ENCODE results near the gene SKAP2. TPM values are rescaled to one million over a fixed set of nuclear protein-coding genes. Genes with fewer than 3 reads are reported as not detected.

SKAP2 gene
- total RNA-seq, 4 donors from 2014 or later: 36.0 to 53.8 (median 45.8) TPM

DNA sequence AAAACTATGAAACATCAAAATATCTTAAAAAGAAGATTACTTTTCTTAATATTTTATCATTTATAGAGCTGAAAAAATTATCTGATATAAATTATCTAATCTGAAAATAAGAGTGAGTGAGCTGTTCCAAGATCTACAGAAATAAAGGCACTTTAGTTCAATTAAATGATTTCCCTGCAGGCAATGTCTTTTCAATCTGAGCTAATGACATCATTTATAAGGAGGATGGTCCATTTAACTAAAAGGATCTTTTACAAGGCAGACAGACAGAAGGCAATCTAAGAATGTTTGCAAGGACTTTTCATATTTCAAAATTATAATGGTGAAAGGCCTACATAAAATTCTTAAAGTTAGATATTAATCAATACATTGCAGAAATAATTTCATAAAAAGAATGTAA is 71.8 kb downstream of the SKAP2 start:
- TF ChIP-seq CTCF (IDR thresholded peaks at IDR 0.05): no peak
- DNase-seq (ENCODE audit: low spot score) (no peak), ATAC-seq (ENCODE audit: low FRiP score) (no peak)

DNA sequence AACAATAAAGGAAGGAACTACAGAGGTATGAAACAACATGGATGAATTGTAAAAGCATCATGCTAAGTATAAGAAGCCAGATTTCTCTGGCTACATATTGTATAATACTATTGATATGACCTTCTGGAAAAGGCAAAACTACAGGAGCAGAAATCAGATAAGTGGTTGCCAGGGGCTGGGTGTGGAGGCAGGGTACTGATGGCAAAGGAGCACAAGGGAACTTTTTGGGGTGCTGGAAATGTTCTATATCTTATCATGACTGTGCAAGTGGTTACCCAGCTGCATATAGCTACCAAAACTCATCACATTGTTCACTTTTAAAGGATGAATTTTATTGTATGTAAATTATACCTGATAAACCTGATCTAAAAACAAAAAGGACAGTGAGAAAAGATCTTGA is 72.4 kb downstream of the SKAP2 start:
- DNase-seq (ENCODE audit: low spot score): no peak
- TF ChIP-seq CTCF (IDR thresholded peaks at IDR 0.05): no peak
- no peak for ATAC-seq (ENCODE audit: low FRiP score)

GRCh38 chr7:26789481-26790184 is 74.8 kb downstream of the SKAP2 start:
- ATAC-seq (ENCODE audit: low FRiP score) (no peak), DNase-seq (ENCODE audit: low spot score) (no peak)
- no peak for TF ChIP-seq CTCF (IDR thresholded peaks at IDR 0.05)

DNA sequence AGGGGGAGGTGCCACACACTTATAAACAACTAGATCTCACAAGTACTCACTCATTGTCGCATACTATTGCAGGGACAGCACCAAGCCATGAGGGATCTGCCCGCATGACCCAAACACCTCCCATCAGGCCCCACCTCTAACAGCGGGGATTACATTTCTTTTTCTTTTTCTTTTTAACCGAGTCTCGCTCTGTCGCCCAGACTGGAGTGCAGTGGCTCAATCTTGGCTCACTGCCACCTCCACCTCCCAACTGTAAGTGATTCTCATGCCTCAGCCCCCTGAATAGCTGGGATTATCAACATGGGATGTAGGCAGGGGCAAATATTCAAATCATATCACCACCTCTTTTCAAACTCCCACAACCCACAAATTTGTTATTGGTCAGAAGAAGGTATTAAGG is 76.7 kb downstream of the SKAP2 start:
- DNase-seq (ENCODE audit: low spot score): no peak
- TF ChIP-seq CTCF (IDR thresholded peaks at IDR 0.05): no peak
- no peak for ATAC-seq (ENCODE audit: low FRiP score)

DNA sequence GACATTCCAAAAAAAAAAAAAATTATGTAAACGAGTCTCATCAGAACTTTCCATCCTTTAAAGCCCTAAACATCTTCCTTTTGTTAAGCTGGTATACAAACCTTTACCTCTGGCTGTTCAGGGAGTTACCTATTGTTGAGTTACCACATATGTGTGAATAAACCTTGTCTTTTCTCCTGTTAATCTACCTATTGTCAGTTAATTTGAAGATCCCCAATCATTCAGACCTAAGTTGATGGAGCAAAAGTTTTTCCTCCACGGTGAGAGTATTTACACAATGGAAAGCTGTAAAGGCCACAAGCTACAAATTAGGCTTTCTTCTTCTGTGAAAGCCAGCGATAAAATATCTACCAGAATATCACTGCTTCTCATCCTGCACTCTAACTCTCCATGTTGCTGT is 80.3 kb downstream of the SKAP2 start:
- DNase-seq (ENCODE audit: low spot score): no peak
- no peak for TF ChIP-seq CTCF (IDR thresholded peaks at IDR 0.05)
- ATAC-seq (ENCODE audit: low FRiP score): no peak

DNA sequence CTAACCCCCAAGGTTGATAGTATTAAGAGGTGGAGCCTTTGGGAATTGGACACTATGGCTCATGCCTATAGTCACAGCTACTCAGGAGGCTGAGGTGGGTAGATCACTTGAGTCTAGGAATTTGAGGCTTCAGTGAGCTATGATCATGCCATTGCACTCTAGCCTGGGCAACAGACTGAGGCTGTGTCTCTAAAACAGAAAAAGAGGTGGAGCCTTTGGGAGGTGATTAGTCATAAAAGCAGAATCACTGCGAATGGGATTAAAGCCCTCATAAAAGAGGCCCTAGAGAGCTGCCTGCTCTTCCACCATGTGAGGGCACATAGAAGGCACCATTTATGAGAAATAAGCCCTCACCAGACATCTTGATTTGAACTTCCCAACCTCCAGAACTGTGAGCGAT is 81.9 kb downstream of the SKAP2 start:
- no peak for ATAC-seq (ENCODE audit: low FRiP score)

More for the DNA sequence above, 81.9 kb downstream of the SKAP2 start:
- no peak for DNase-seq (ENCODE audit: low spot score)
- no peak for TF ChIP-seq CTCF (IDR thresholded peaks at IDR 0.05)
